ENCODE data around the gene APOBEC3H.

The APOBEC3H gene

GRCh38 chr22:39081016-39081415 lies 16.0 kb upstream of the APOBEC3H start:
- no peak for DNase-seq
- ATAC-seq, result no peak

- DNase-seq, result no peak
- no peak for ATAC-seq
Measured at GRCh38 chr22:39081598-39081997, 15.4 kb upstream of the APOBEC3H start.

- no peak for ATAC-seq
- DNase-seq, result no peak
Measured at GRCh38 chr22:39083212-39084165, 13.6 kb upstream of the APOBEC3H start.

DNA sequence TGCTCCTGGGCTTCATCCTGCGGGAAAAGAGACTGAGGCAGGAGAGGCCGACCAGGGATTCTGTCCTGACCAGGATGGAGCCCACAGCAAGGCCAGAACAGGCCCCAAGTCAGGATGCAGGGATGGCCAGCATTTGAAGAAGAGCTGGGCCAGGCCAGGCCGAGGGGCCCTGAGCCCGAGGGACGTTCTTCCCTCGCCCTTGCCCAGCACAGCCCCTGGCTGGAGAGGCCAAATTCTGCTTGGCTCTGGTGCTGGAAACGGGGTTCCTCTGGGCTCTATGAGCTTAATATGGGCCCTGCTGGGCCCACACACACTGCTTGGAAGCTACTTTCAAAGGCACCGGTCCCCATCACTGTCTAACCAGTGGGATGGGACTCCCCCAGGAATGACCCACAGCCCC lies 12.4 kb upstream of the APOBEC3H start:
- no peak for ATAC-seq
- no peak for DNase-seq

- ATAC-seq (no peak), DNase-seq (no peak)
Measured at GRCh38 chr22:39087098-39087497, 9.9 kb upstream of the APOBEC3H start.

GRCh38 chr22:39087881-39088684 lies 9.0 kb upstream of the APOBEC3H start:
- ATAC-seq (no peak), DNase-seq (no peak)

GRCh38 chr22:39088685-39089032 lies 8.4 kb upstream of the APOBEC3H start:
- DNase-seq (no peak), ATAC-seq (no peak)

DNA sequence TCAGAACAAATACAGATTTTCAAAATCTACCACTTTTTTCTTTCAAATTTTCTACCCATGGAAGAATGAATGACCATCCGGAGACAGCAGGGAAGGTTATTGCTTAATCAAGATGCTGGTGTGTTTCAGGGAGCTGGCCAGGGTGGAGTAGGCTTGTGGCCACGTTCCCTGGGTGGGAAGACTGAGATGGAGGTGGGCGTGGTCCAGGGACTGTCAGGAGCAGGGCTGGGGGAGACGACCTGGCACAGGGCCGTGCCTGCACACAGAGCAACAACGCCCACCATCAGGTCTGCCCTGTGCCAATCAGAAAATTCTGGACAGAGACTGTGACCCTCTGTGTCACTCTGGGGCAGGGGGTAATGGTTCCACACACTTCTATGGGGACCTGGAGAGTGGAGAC lies 7.1 kb upstream of the APOBEC3H start:
- ATAC-seq (no peak), DNase-seq (no peak)

- peak; percentile 87 for ATAC-seq
- peak; percentile 88 for DNase-seq
Measured at GRCh38 chr22:39090426-39091064, 6.5 kb upstream of the APOBEC3H start.

- DNase-seq (no peak), ATAC-seq (no peak)
Measured at GRCh38 chr22:39091126-39092081, 5.6 kb upstream of the APOBEC3H start.

GRCh38 chr22:39092111-39092862 lies 4.8 kb upstream of the APOBEC3H start:
- DNase-seq (no peak), ATAC-seq (no peak)

DNA sequence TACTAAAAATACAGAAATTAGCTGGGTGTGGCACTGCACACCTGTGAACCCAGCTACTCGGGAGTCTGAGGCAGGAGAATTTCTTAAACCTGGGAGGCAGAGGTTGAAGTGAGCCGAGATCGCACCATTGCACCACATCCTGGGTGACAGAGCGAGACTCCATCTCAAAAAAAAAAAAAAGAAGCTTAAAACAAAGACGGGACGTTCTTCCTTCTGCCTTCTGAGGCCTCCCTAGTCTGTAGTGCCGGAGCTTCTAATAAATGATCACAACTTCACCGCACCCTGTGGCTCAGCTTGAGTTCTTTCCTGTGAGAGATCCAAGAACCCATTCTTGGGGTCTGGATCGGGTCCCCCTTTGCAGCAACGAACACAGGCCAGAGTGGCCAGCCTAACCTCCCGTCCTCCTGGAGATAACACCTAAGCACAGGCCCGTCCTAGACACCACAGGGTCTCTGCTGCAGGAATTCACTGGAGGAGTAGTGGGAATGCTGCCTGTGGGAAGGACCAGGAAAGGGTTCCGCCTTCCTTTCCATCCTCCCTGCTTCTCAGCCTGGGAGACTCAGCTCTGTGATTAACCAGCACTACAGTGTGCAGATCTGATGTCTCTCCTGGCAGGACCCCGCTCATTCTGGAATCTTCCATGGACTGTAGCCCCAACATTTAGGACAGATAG lies 2.2 kb upstream of the APOBEC3H start:
- ATAC-seq, result no peak
- DNase-seq, result no peak

DNA sequence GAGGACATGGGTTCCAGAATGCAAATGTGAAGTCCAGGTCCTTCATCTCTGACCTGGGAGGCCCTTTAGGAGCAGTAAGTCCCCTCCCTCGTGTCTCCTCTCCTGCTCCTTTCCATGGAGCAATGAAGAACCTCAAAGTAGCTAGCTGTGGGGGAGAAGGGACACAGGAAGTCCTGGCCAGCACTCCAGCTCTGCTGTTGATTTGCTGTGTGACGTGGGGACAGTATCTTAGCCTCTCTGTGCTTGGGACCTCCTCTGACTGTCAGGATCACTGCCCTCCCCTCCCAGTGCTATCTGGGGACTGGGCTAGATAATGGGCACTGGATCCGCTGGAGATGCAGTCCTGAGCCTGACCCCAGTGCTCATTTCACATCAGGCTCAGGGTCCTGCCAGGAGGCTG lies 1.1 kb upstream of the APOBEC3H start:
- DNase-seq (no peak), ATAC-seq (no peak)

DNA sequence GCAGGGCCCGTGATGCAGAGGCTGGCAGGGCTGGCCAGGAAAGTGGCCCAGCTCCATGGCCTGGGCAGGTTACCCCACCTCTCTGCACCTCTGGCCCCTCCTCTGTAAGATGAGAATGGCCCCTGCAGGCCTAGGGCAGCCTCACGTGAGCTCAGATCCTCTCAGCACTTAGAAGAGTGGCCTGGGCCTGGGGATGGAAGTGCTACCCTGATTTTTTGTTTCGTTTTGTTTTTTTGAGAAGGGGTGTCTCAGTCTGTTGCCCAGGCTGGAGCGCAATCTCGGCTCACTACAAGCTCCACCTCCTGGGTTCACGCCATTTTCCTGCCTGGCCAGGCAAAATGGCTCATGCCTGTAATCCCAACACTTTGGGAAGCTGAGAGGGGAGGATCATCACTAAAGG lies 982 bp downstream of the APOBEC3H start:
- ATAC-seq (no peak), DNase-seq (no peak)

DNA sequence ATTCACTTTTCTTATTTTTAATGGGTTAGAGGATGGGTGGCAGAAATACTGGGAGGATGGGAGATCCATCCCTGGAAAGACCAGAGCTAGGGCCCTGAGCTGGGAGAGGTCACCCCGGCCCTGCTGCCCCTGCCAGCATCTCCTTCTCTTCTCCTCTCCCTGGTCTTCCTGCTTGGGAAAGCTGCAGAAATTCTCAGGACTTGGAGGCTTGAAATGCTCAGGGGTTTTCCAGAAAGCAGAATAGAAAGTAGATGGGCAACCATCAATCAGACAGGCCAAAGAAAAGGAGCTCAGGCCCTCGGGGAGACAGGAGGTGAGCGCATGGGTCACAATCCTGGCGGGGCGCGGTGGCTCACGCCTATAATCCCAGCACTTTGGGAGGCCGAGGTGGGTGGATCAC lies 1.5 kb downstream of the APOBEC3H start:
- DNase-seq, result no peak
- no peak for ATAC-seq

GRCh38 chr22:39101226-39101625 lies 4.2 kb downstream of the APOBEC3H start:
- ATAC-seq, result no peak
- DNase-seq, result no peak

DNA sequence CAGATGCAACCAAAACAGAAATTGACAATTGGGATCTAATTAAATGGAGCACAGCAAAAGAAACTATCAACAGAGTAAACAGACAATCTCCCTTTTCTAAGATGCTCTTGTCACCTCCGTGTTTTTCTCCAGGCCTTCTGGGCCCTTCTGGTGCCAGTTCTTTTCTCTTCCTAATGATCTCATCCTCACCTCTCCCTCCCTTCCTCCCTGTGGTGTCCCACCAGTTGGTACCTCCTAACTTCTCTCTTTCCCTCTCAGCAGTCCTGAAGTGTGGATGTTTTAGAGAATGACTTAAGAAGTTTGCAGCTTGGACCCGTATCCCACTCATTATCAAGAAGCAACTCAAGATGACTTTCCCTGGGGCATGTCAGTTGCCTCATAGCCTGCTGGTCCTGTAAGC lies 6.4 kb downstream of the APOBEC3H start:
- ATAC-seq (no peak), DNase-seq (no peak)

- no peak for ATAC-seq
- DNase-seq, result no peak
Measured at GRCh38 chr22:39106326-39106725, 9.3 kb downstream of the APOBEC3H start.

- ATAC-seq (no peak), DNase-seq (no peak)
Measured at GRCh38 chr22:39108487-39108886, 11.4 kb downstream of the APOBEC3H start.

DNA sequence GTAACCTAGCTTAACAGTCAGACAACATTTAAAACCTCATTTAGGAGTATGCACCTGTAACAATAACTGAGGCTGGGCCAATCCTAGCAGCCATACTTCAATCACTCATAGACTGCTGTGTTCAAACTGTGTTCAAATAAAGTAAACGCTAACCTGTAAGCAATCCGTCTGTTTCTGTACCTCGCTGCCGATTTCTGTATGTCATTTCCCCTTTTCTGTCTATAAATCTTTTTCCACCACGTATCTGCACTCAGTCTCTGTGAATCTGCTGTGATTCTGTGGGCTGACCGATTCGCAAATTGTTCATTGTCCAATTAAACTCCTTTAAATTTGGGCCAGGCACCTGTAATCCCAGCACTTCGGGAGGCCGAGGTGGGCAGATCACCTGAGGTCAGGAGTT lies 12.3 kb downstream of the APOBEC3H start:
- ATAC-seq (no peak), DNase-seq (no peak)
